H1 (cell line): Measurements from ENCODE around the gene CD84. TPM values are rescaled to one million over a fixed set of nuclear protein-coding genes. Genes with fewer than 3 reads are reported as not detected.

Experiments
- CTCF ChIA-PET: fragments of 300-600 bp; sonication (Branson Sonifier 250); formaldehyde crosslinking; loops from one replicate; lab custom pipeline; 2021; ENCODE audit not compliant: partially characterized antibody; lab: Charles Lee
- POLR2A ChIA-PET: fragments of 300-600 bp; sonication (Branson Sonifier 250); formaldehyde crosslinking; loops from one replicate; lab custom pipeline; 2021; ENCODE audit warnings: inconsistent platforms; ENCODE audit not compliant: partially characterized antibody; lab: Charles Lee
- DNase-seq, 2 experiments: peaks; one replicate each; pipeline versions ENCODE4 v3.0.0 to v3.0.0-alpha.2; 2010 to 2022; ENCODE audit warnings: low spot score in 2 of 2, low read depth in 1 of 2, mixed read lengths in 1 of 2
- FAIRE-seq: peaks from 2 replicates; lab custom pipeline; 2011; peaks lifted over from hg19 to GRCh38; lab: Jason Lieb, UNC
- H2AFZ ChIP-seq: 2 replicates; pipeline ENCODE4 v1.8.1; 2012; ENCODE audit warnings: low read length, inconsistent platforms
- H2AK5ac ChIP-seq: 2 replicates; pipeline ENCODE4 v1.6.1; 2013; ENCODE audit warnings: low read depth, low read length
- H2BK120ac ChIP-seq: replicated peaks from 2 replicates; pipeline ENCODE3; 2013; ENCODE audit warnings: low read depth, low read length, inconsistent platforms
- H2BK12ac ChIP-seq: 2 replicates; pipeline ENCODE4 v1.6.1; 2013; ENCODE audit warnings: low read depth, low read length
- H2BK15ac ChIP-seq: 2 replicates; pipeline ENCODE4 v1.6.1; 2013; ENCODE audit warnings: low read length
- H2BK20ac ChIP-seq: 2 replicates; pipeline ENCODE4 v1.6.1; 2013; ENCODE audit warnings: low read length
- H2BK5ac ChIP-seq: 2 replicates; pipeline ENCODE4 v1.6.1; 2013; ENCODE audit warnings: low read depth, low read length
- H3K14ac ChIP-seq: 2 replicates; pipeline ENCODE4 v1.6.1; 2013; ENCODE audit warnings: inconsistent platforms; ENCODE audit not compliant: insufficient read length
- H3K18ac ChIP-seq: 2 replicates; pipeline ENCODE4 v1.6.1; 2013; ENCODE audit warnings: low read length; ENCODE audit errors: extremely low read depth
- H3K23ac ChIP-seq: 2 replicates; pipeline ENCODE4 v1.6.1; 2013; ENCODE audit warnings: inconsistent platforms; ENCODE audit not compliant: insufficient read length
- H3K23me2 ChIP-seq: 2 replicates; pipeline ENCODE4 v1.6.1; 2013; ENCODE audit warnings: low read depth, low read length
- H3K27ac ChIP-seq: 2 replicates; pipeline ENCODE4 v1.6.1; 2011; ENCODE audit warnings: low read depth, low read length, inconsistent platforms
- H3K27me3 ChIP-seq, 4 experiments: replicated peaks in 1 of 4; 1 replicate in 1 of 4; 2 replicates in 3 of 4; pipeline versions ENCODE4 v1.6.1 to v1.8.1; 2011 to 2013; ENCODE audit warnings: low read length in 3 of 4, mild to moderate bottlenecking in 3 of 4, inconsistent platforms in 2 of 4, mixed read lengths in 2 of 4, moderate library complexity in 1 of 4; ENCODE audit not compliant: control insufficient read depth in 3 of 4, insufficient read depth in 3 of 4; ENCODE audit errors: extremely low read depth in 1 of 4
- H3K36me3 ChIP-seq, 4 experiments: 2 replicates each; pipeline versions ENCODE4 v1.6.1 to v1.8.1; 2011 to 2013; ENCODE audit warnings: mild to moderate bottlenecking in 4 of 4, low read length in 3 of 4, moderate library complexity in 2 of 4, control low read depth in 1 of 4, inconsistent platforms in 1 of 4; ENCODE audit not compliant: insufficient read depth in 4 of 4, control insufficient read depth in 2 of 4
- H3K4ac ChIP-seq: replicated peaks from 2 replicates; pipeline ENCODE3; 2013; ENCODE audit warnings: low read length, low read depth, mixed read lengths, inconsistent platforms; ENCODE audit not compliant: insufficient read length
- H3K4me1 ChIP-seq, 4 experiments: replicated peaks in 1 of 4; 1 replicate in 1 of 4; 2 replicates in 3 of 4; pipeline versions ENCODE4 v1.6.1 to v1.8.1; 2011 to 2013; ENCODE audit warnings: low read length in 3 of 4, inconsistent platforms in 2 of 4, mixed read lengths in 1 of 4; ENCODE audit not compliant: insufficient read depth in 4 of 4, control insufficient read depth in 3 of 4
- H3K4me2 ChIP-seq, 2 experiments: 2 replicates each; pipeline versions ENCODE4 v1.6.1 to v1.8.1; 2011 to 2013; ENCODE audit warnings: low read depth in 2 of 2, low read length in 2 of 2, control low read depth in 1 of 2, inconsistent platforms in 1 of 2, mild to moderate bottlenecking in 1 of 2; ENCODE audit not compliant: insufficient read depth in 1 of 2
- H3K4me3 ChIP-seq, 4 experiments: fragments of 200-600, 300-600 bp in 1 of 4; sonication (generic), shearing (Covaris generic), sonication (Bioruptor Twin) in 1 of 4; 2 replicates each; pipeline versions ENCODE4 v1.5.1 to v1.8.1; 2011 to 2016; ENCODE audit warnings: low read length in 4 of 4, low read depth in 3 of 4, control low read depth in 2 of 4, inconsistent platforms in 2 of 4, mild to moderate bottlenecking in 2 of 4, mixed read lengths in 1 of 4, moderate library complexity in 1 of 4; ENCODE audit not compliant: insufficient read depth in 2 of 4; ENCODE audit errors: extremely low read depth in 1 of 4
- H3K56ac ChIP-seq: replicated peaks from 2 replicates; pipeline ENCODE3; 2013; ENCODE audit warnings: low read depth, mild to moderate bottlenecking, mixed read lengths, low read length, inconsistent platforms; ENCODE audit not compliant: insufficient read length
- H3K79me1 ChIP-seq: 2 replicates; pipeline ENCODE4 v1.6.1; 2013; ENCODE audit warnings: low read depth, low read length, control low read depth
- H3K79me2 ChIP-seq, 2 experiments: 2 replicates each; pipeline versions ENCODE4 v1.6.1 to v1.8.1; 2012 to 2013; ENCODE audit warnings: low read length in 2 of 2, mild to moderate bottlenecking in 2 of 2, inconsistent platforms in 1 of 2; ENCODE audit not compliant: insufficient read depth in 2 of 2, control insufficient read depth in 1 of 2
- H3K9ac ChIP-seq, 4 experiments: replicated peaks in 1 of 4; 1 replicate in 1 of 4; 2 replicates in 3 of 4; pipeline versions ENCODE4 v1.6.1 to v1.8.1; 2011 to 2013; ENCODE audit warnings: low read depth in 3 of 4, low read length in 3 of 4, control low read depth in 2 of 4, mild to moderate bottlenecking in 2 of 4, moderate library complexity in 2 of 4, inconsistent platforms in 1 of 4; ENCODE audit errors: extremely low read depth in 1 of 4
- H3K9me3 ChIP-seq, 2 experiments: 2 replicates each; pipeline versions ENCODE4 v1.6.1 to v1.8.1; 2012 to 2013; ENCODE audit warnings: mild to moderate bottlenecking in 2 of 2, moderate library complexity in 2 of 2, control low read depth in 1 of 2, inconsistent platforms in 1 of 2, low read depth in 1 of 2, low read length in 1 of 2, mixed read lengths in 1 of 2; ENCODE audit not compliant: insufficient read depth in 2 of 2
- H4K20me1 ChIP-seq, 2 experiments: replicated peaks in 1 of 2; 2 replicates each; pipeline versions ENCODE3 to v1.8.1; 2011 to 2013; ENCODE audit warnings: inconsistent platforms in 2 of 2, low read length in 2 of 2, mild to moderate bottlenecking in 1 of 2; ENCODE audit not compliant: insufficient read depth in 2 of 2, control insufficient read depth in 1 of 2
- H4K5ac ChIP-seq: 2 replicates; pipeline ENCODE4 v1.6.1; 2013; ENCODE audit warnings: low read length, low read depth, mixed read lengths, inconsistent platforms; ENCODE audit not compliant: insufficient read length
- H4K8ac ChIP-seq: 2 replicates; pipeline ENCODE4 v1.8.0; 2013; ENCODE audit warnings: mild to moderate bottlenecking, moderate library complexity, low read length, inconsistent platforms; ENCODE audit not compliant: insufficient read depth; ENCODE audit errors: extremely low read depth
- H4K91ac ChIP-seq: replicated peaks from 2 replicates; pipeline ENCODE3; 2013; ENCODE audit warnings: low read length, mixed read lengths, inconsistent platforms; ENCODE audit not compliant: insufficient read length
- BACH1 ChIP-seq: IDR thresholded peaks from 2 replicates; pipeline ENCODE4 v1.6.1; 2012; ENCODE audit warnings: low read length, improper control_type of control experiment
- GABPA ChIP-seq: IDR thresholded peaks from 2 replicates; pipeline ENCODE4 v1.6.1; 2011; ENCODE audit warnings: mild to moderate bottlenecking, low read length, moderate library complexity, borderline replicate concordance; ENCODE audit not compliant: insufficient read depth
- HDAC2 ChIP-seq, 2 experiments: fragments of 300-600 bp in 1 of 2; sonication (generic) in 1 of 2; IDR thresholded peaks; 2 replicates each; pipeline ENCODE4 v1.6.1; 2011 to 2012; ENCODE audit warnings: low read depth in 2 of 2, low read length in 2 of 2, mild to moderate bottlenecking in 2 of 2, moderate library complexity in 2 of 2, borderline replicate concordance in 1 of 2, inconsistent platforms in 1 of 2
- KDM5A ChIP-seq: fragments of 200-600 bp; IDR thresholded peaks from 2 replicates; pipeline ENCODE4 v1.7.1; 2012; ENCODE audit warnings: mild to moderate bottlenecking, low read length, inconsistent platforms, mixed read lengths
- MAFK ChIP-seq: IDR thresholded peaks from 2 replicates; pipeline ENCODE4 v1.6.1; 2012; ENCODE audit warnings: low read depth, mild to moderate bottlenecking, improper control_type of control experiment, low read length
- POLR2A ChIP-seq, 2 experiments: IDR thresholded peaks; 1 replicate in 1 of 2; 2 replicates in 1 of 2; pipeline ENCODE4 v1.6.1; 2011; ENCODE audit warnings: low read depth in 2 of 2, low read length in 2 of 2, mild to moderate bottlenecking in 2 of 2; ENCODE audit errors: control extremely low read depth in 1 of 2
- POLR2AphosphoS5 ChIP-seq: IDR thresholded peaks from 2 replicates; pipeline ENCODE4 v1.6.1; 2011; ENCODE audit warnings: low read depth, low read length
- RAD21 ChIP-seq, 2 experiments: IDR thresholded peaks in 1 of 2; conservative IDR thresholded peaks in 1 of 2; 2 replicates each; pipeline ENCODE4 v1.6.1; 2011; ENCODE audit warnings: low read depth in 2 of 2, low read length in 2 of 2, improper control_type of control experiment in 1 of 2, inconsistent platforms in 1 of 2, mild to moderate bottlenecking in 1 of 2, moderate library complexity in 1 of 2
- RBBP5 ChIP-seq: IDR thresholded peaks from 2 replicates; pipeline ENCODE4 v1.7.1; 2012; ENCODE audit warnings: low read depth, mild to moderate bottlenecking, inconsistent platforms, low read length, moderate library complexity, borderline replicate concordance
- RFX5 ChIP-seq: IDR thresholded peaks from 2 replicates; pipeline ENCODE4 v1.6.1; 2011; ENCODE audit warnings: low read depth, low read length, improper control_type of control experiment, borderline replicate concordance
- SIRT6 ChIP-seq: IDR thresholded peaks from one replicate; pipeline ENCODE4 v1.7.1; 2012; ENCODE audit warnings: low read length, inconsistent platforms
- SIX5 ChIP-seq: IDR thresholded peaks from 2 replicates; pipeline ENCODE4 v1.6.1; 2011; ENCODE audit warnings: mild to moderate bottlenecking, low read depth, low read length
- SRF ChIP-seq: IDR thresholded peaks from 2 replicates; pipeline ENCODE4 v1.6.1; 2011; ENCODE audit warnings: mild to moderate bottlenecking, low read depth, low read length, moderate library complexity
- ZNF274 ChIP-seq: IDR thresholded peaks from 2 replicates; pipeline ENCODE4 v1.7.0; 2012; ENCODE audit warnings: low read length, borderline replicate concordance; ENCODE audit errors: extremely low read depth
- WGBS, 2 experiments: shearing (Covaris generic) in 1 of 2; methylation state at CpG; one replicate each; pipeline versions ENCODE4 v1.1.6 to v1.1.7; 2013 to 2015; ENCODE audit warnings: low lambda C conversion rate in 2 of 2, mixed read lengths in 2 of 2, inconsistent platforms in 1 of 2, low coverage in 1 of 2, missing lambda C conversion rate in 1 of 2; ENCODE audit not compliant: insufficient replicate concordance in 2 of 2, insufficient coverage in 1 of 2, insufficient read length in 1 of 2; ENCODE audit errors: extremely low coverage in 1 of 2, missing lambda C conversion rate in 1 of 2; 5-methylcytosine and 5-hydroxymethylcytosine counted together
- polyA plus RNA-seq, 7 experiments: library from polyadenylated mRNA; depleted of rRNA in 3 of 7; stranded (reverse) in 5 of 7; unstranded in 2 of 7; fragments of >200 nt in 5 of 7; fragments of 200-250 nt in 2 of 7; gene quantifications; 1 replicate in 5 of 7; 2 replicates in 1 of 7; 4 replicates in 1 of 7; pipeline versions ENCODE4 v1.2.1 to v1.2.3, GENCODE V29; 2011 to 2013; ENCODE audit warnings: missing spikeins in 2 of 7, mixed read lengths in 2 of 7
- total RNA-seq: library from RNA; stranded (reverse); fragmentation: NEBNext Ultra II Directional; extraction: Animal tissue kit (Norgen Biotek cat#: 25700); gene quantifications from 2 replicates; pipeline ENCODE4 v1.2.1, GENCODE V29; 2021

The CD84 gene
- total and polyA plus RNA-seq, 2 of the 8 experiments (the other 6 are each of a cell fraction or from before 2014, with no cell fraction given) = not detected

DNA sequence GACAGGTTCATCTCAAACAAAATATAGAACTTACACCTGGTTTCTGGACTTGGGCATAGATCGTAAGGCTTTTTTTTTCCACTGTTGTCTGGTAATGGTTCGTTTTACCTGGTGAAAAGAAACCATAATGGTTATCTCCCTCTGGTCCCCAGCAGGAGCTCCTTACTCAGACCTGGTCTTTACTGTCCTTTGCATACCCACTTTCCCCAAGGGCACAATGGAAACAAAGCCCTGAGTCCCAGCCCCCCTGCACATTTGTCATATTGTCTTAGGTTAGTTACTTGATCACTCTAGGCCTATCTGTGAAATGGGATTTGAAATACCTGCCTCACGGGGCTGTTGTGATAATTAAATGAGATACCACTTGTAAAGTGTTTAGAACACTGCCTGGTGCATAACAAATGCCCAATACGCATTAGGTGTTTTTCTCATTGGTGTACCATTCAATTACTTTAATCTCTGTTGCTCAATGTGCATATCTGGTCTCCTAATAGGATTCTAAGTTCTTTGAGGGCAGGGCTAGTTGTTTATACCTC lies 40.5 kb upstream of the CD84 start:
- H3K56ac ChIP-seq = no peak overlapping the region
- no peak for DNase-seq
- no peak overlapping the region for H3K18ac ChIP-seq
- no peak overlapping the region for H4K91ac ChIP-seq
- H3K27ac ChIP-seq = no peak overlapping the region
- no peaks in the 10 kb centered on the region; the same call in 1 of the 2 replicates for H3K23me2 ChIP-seq
- no peak overlapping the region for H3K4me3 ChIP-seq
- H2BK120ac ChIP-seq = no peak overlapping the region
- no peaks in the 10 kb centered on the region for H3K79me2 ChIP-seq
- H3K27me3 ChIP-seq = no peaks in the 10 kb centered on the region
- H2BK12ac ChIP-seq = no peak overlapping the region
- ChIA-PET CTCF (interaction anchor here (0.5 to 4.9 kb wide), 15 partner anchors 9 to 188 kb away, joined by 3 to 58 read pairs (median 5); partner anchors contain the start of gene SLAMF1), POLR2A (interaction anchor here (0.9 to 1.4 kb wide), 2 partner anchors 10 to 32 kb away, joined by 3 to 4 read pairs; no protein-coding TSS in a partner anchor)
- no peak overlapping the region for H3K4me2 ChIP-seq
- 85% methylated on average over 4 of the region's 4 CpGs; no CpG with 5 or more reads in 1 of the 2 experiments for WGBS, 2 experiments
- no peaks in the 10 kb centered on the region for H4K20me1 ChIP-seq
- H3K9ac ChIP-seq = no peak overlapping the region
- no peak overlapping the region for H4K5ac ChIP-seq
- TF ChIP-seq POLR2AphosphoS5 = no peak
- TF ChIP-seq SRF = no peak
- TF ChIP-seq RFX5 = no peak
- no peak for TF ChIP-seq GABPA
- TF ChIP-seq RAD21 (IDR thresholded peaks at IDR 0.05 in 1 of 2, conservative IDR thresholded peaks at IDR 0.05 in 1 of 2; ENCODE audit: low read depth in 2 of 2, low read length in 2 of 2) = no peak
- TF ChIP-seq MAFK = no peak
- no peak for TF ChIP-seq BACH1
- no peak for TF ChIP-seq ZNF274
- TF ChIP-seq POLR2A (IDR thresholded peaks at IDR 0.05; ENCODE audit: control extremely low read depth in 1 of 2, low read depth in 2 of 2, low read length in 2 of 2) = no peak
- no peak for TF ChIP-seq HDAC2 (IDR thresholded peaks at IDR 0.05; ENCODE audit: borderline replicate concordance in 1 of 2, low read depth in 2 of 2, low read length in 2 of 2)
- TF ChIP-seq RBBP5 = no peak
- no peak for TF ChIP-seq SIX5
- no peak for TF ChIP-seq KDM5A
- no peak for TF ChIP-seq SIRT6
- no peak overlapping the region for H2AFZ ChIP-seq
- H4K8ac ChIP-seq = no peak overlapping the region
- no peak overlapping the region for H3K14ac ChIP-seq
- H3K23ac ChIP-seq = no peak overlapping the region
- H3K4me1 ChIP-seq = no peaks in the 10 kb centered on the region; a peak in 1 of 7 replicates
- H3K9me3 ChIP-seq = no peaks in the 10 kb centered on the region
- no peaks in the 10 kb centered on the region for H3K79me1 ChIP-seq
- H2BK20ac ChIP-seq = no peak overlapping the region
- no peak overlapping the region for H2AK5ac ChIP-seq
- H3K4ac ChIP-seq = no peak overlapping the region
- H2BK5ac ChIP-seq = no peak overlapping the region
- H2BK15ac ChIP-seq = no peak overlapping the region
- H3K36me3 ChIP-seq = no peaks in the 10 kb centered on the region
- no peak for FAIRE-seq
